Endothelial cell of umbilical vein (primary cell): ENCODE measurements around the gene ARHGAP15. TPM values are rescaled to one million over a fixed set of nuclear protein-coding genes. Genes with fewer than 3 reads are reported as not detected.

Source experiments
- BruUV-seq: library from RNA; stranded (reverse); fragments of 400-500 nt; replicated peaks from 2 replicates; lab custom pipeline; 2021; lab: Mats Ljungman, UMichigan
- CTCF ChIA-PET: fragments of 300-600, 350-600 bp; sonication (Branson Sonifier 250); formaldehyde crosslinking; loops from one replicate; lab custom pipeline; 2021; ENCODE audit warnings: antibody characterized with exemption, inconsistent platforms; lab: Charles Lee
- POLR2A ChIA-PET: fragments of 300-600, 350-600 bp; sonication (Branson Sonifier 250); formaldehyde crosslinking; loops from one replicate; lab custom pipeline; 2021; ENCODE audit warnings: antibody characterized with exemption, inconsistent platforms; lab: Charles Lee
- DNase-seq: peaks from one replicate; pipeline ENCODE4 v3.0.0-alpha.2; 2011; ENCODE audit warnings: low read depth, low spot score
- FAIRE-seq: peaks from 2 replicates; lab custom pipeline; 2011; peaks lifted over from hg19 to GRCh38; lab: Jason Lieb, UNC
- H2AFZ ChIP-seq: 2 replicates; pipeline ENCODE4 v1.6.0; 2012; ENCODE audit warnings: low read depth, low read length, control low read depth, inconsistent platforms
- H3K27ac ChIP-seq: 2 replicates; pipeline ENCODE4 v1.5.1; 2011; ENCODE audit warnings: low read depth, mild to moderate bottlenecking, control low read depth, low read length, moderate library complexity; ENCODE audit not compliant: insufficient read depth
- H3K27me3 ChIP-seq, 2 experiments: 2 replicates each; pipeline versions ENCODE4 v1.6.0 to v1.6.1; 2011; ENCODE audit warnings: low read length in 2 of 2, mixed read lengths in 1 of 2; ENCODE audit not compliant: control insufficient read depth in 2 of 2, insufficient read depth in 2 of 2
- H3K36me3 ChIP-seq, 2 experiments: 2 replicates in 1 of 2; 3 replicates in 1 of 2; pipeline ENCODE4 v1.5.1; 2011; ENCODE audit warnings: low read length in 2 of 2, mild to moderate bottlenecking in 1 of 2, moderate library complexity in 1 of 2; ENCODE audit not compliant: control insufficient read depth in 2 of 2, insufficient read depth in 2 of 2; ENCODE audit errors: extremely low read depth in 1 of 2
- H3K4me1 ChIP-seq: 3 replicates; pipeline ENCODE4 v1.5.1; 2011; ENCODE audit warnings: mild to moderate bottlenecking, low read length; ENCODE audit not compliant: control insufficient read depth, insufficient read depth; ENCODE audit errors: extremely low read depth
- H3K4me2 ChIP-seq: 2 replicates; pipeline ENCODE4 v1.6.1; 2011; ENCODE audit warnings: low read length, control low read depth, mixed read lengths; ENCODE audit not compliant: insufficient read depth
- H3K4me3 ChIP-seq, 3 experiments: fragments of 200-600 bp in 1 of 3; sonication (generic), shearing (Covaris generic) in 1 of 3; replicated peaks in 1 of 3; 2 replicates each; pipeline ENCODE4 v1.5.1; 2011 to 2016; ENCODE audit warnings: control low read depth in 3 of 3, low read length in 3 of 3, mild to moderate bottlenecking in 2 of 3, inconsistent platforms in 1 of 3, low read depth in 1 of 3, moderate library complexity in 1 of 3; ENCODE audit not compliant: insufficient read depth in 1 of 3
- H3K79me2 ChIP-seq: 2 replicates; pipeline ENCODE4 v1.6.0; 2012; ENCODE audit warnings: low read length, inconsistent platforms; ENCODE audit not compliant: control insufficient read depth, insufficient read depth
- H3K9ac ChIP-seq: replicated peaks from 2 replicates; pipeline ENCODE3; 2011; ENCODE audit warnings: low read length, control low read depth; ENCODE audit not compliant: insufficient read depth; ENCODE audit errors: extremely low read depth
- H3K9me1 ChIP-seq: replicated peaks from 3 replicates; pipeline ENCODE4 v1.6.0; 2011; ENCODE audit warnings: mild to moderate bottlenecking, low read length; ENCODE audit not compliant: control insufficient read depth, insufficient read depth; ENCODE audit errors: extremely low read depth
- H3K9me3 ChIP-seq: replicated peaks from 2 replicates; pipeline ENCODE4 v1.5.1; 2012; ENCODE audit warnings: low read length, inconsistent platforms; ENCODE audit not compliant: control insufficient read depth, insufficient read depth
- H4K20me1 ChIP-seq: replicated peaks from 2 replicates; pipeline ENCODE3; 2011; ENCODE audit warnings: mild to moderate bottlenecking, low read length; ENCODE audit not compliant: control insufficient read depth, insufficient read depth; ENCODE audit errors: extremely low read depth
- EZH2 ChIP-seq: IDR thresholded peaks from 2 replicates; pipeline ENCODE4 v1.6.1; 2012; ENCODE audit warnings: borderline replicate concordance, low read depth, mild to moderate bottlenecking, moderate library complexity, low read length, inconsistent platforms; ENCODE audit not compliant: severe bottlenecking
- FOS ChIP-seq: IDR thresholded peaks from 2 replicates; pipeline ENCODE4 v1.6.1; 2011; ENCODE audit warnings: mild to moderate bottlenecking, low read length, moderate library complexity, borderline replicate concordance; ENCODE audit not compliant: insufficient read depth
- GATA2 ChIP-seq: IDR thresholded peaks from 2 replicates; pipeline ENCODE4 v1.7.0; 2011; ENCODE audit warnings: low read depth, mild to moderate bottlenecking, moderate library complexity, mixed read lengths, low read length; ENCODE audit not compliant: insufficient read length, insufficient read depth
- JUN ChIP-seq: IDR thresholded peaks from 2 replicates; pipeline ENCODE4 v1.6.1; 2011; ENCODE audit warnings: borderline replicate concordance, low read depth; ENCODE audit not compliant: insufficient read length, insufficient read depth
- MYC ChIP-seq: IDR thresholded peaks from one replicate; pipeline ENCODE4 v1.6.1; 2011; ENCODE audit warnings: mild to moderate bottlenecking, low read depth, low read length
- POLR2A ChIP-seq: IDR thresholded peaks from 2 replicates; pipeline ENCODE4 v1.6.1; 2012; ENCODE audit warnings: low read depth, mild to moderate bottlenecking, control low read depth, low read length
- POLR2AphosphoS5 ChIP-seq: IDR thresholded peaks from 2 replicates; pipeline ENCODE4 v1.6.1; 2012; ENCODE audit warnings: low read depth, mild to moderate bottlenecking, control low read depth, low read length, moderate library complexity; ENCODE audit not compliant: insufficient read depth
- dilution Hi-C: fragments of 300-500 bp; cut with MboI; formaldehyde crosslinking; loops from one replicate; pipeline ENCODE4 v1.15.0; 2019; ENCODE audit warnings: low sequenced_read_pairs; ENCODE audit not compliant: extremely low pct_ligation_motif_present
- intact Hi-C: fragments of 100-400 bp; cut with micrococcal nuclease; formaldehyde crosslinking; loops from one replicate; pipeline ENCODE4 v1.10.0; 2022
- polyA plus RNA-seq, 4 experiments: library from polyadenylated mRNA; depleted of rRNA in 3 of 4; stranded (reverse) in 3 of 4; unstranded in 1 of 4; fragments of >200 nt; gene quantifications; 2 replicates each; pipeline versions ENCODE4 v1.2.1 to v1.2.3, GENCODE V29; 2011 to 2012; ENCODE audit warnings: missing spikeins in 1 of 4
- total RNA-seq: library from RNA; stranded (reverse); gene quantifications from 2 replicates; pipeline ENCODE4 v1.2.3, GENCODE V29; 2021
- TF ChIP-seq, protein P1 (sequence below): IDR thresholded peaks from 2 replicates; pipeline ENCODE4 v1.6.1; 2011; ENCODE audit not compliant: insufficient read depth, insufficient read length
- TF ChIP-seq, protein P2 (sequence below), 2 donors: IDR thresholded peaks; 1 replicate in 1 of 2; 2 replicates in 1 of 2; pipeline ENCODE4 v1.5.1; 2011; ENCODE audit warnings: low read length in 2 of 2, mild to moderate bottlenecking in 2 of 2, moderate library complexity in 2 of 2, control low read depth in 1 of 2, inconsistent platforms in 1 of 2, low read depth in 1 of 2; ENCODE audit not compliant: insufficient read depth in 1 of 2; ENCODE audit errors: extremely low read depth in 1 of 2

The ARHGAP15 gene
- total and polyA plus RNA-seq, 2 donors (not counting 3 experiments of a cell fraction or from before 2014, with no cell fraction given), result not detected

DNA sequence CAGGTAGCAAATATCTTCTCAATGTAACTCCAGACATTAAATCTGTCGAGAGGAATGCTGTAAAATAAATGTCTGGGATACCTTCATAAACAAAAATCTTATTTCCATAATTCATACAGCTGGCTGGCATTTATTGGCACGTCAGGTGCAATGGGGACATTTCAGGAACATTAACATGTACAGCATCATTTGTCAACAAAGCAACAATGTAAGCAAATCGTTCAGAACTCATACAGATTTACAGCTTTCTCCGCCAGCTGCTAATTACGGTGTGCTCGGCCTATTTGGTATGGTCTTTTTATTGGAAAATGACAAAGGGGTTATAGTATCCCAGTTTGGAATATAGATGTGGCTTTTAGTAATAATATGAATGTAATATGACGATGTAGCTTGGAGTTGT, 464.9 kb downstream of the ARHGAP15 start:
- no peaks in the 10 kb centered on the region for H3K9me1 ChIP-seq

DNA sequence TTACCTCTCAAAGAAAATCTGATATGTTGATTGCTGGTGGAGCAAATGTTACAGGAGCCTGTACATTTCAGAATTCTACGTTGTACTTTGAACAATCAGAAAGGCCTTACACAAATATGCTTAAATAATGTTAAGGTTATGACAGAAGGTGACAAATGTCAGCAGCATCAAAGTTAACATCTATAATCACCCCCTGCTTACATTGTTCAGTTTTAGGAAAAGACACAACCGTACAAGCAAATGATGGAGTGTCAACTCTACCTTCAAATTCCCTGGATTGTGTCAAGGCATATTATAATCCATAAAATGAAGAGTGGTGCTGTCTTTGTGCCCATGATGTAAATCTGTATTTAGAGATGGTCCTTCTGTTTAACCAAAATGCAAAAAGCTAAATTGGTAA, 465.5 kb downstream of the ARHGAP15 start:
- H3K9me1 ChIP-seq, result no peaks in the 10 kb centered on the region
- no TSS peak for BruUV-seq
- no peaks in the 10 kb centered on the region for H3K27me3 ChIP-seq
- dilution Hi-C loops, result no loop called here
- DNase-seq, result no peak
- H3K4me3 ChIP-seq, result no peak overlapping the region
- no peak for FAIRE-seq
- TF ChIP-seq POLR2A (no peak), POLR2AphosphoS5 (no peak), GATA2 (no peak), FOS (no peak), JUN (no peak), EZH2 (no peak), MYC (no peak)
- TF ChIP-seq, protein P1, sequence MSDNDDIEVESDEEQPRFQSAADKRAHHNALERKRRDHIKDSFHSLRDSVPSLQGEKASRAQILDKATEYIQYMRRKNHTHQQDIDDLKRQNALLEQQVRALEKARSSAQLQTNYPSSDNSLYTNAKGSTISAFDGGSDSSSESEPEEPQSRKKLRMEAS, result no peak
- TF ChIP-seq, protein P2, sequence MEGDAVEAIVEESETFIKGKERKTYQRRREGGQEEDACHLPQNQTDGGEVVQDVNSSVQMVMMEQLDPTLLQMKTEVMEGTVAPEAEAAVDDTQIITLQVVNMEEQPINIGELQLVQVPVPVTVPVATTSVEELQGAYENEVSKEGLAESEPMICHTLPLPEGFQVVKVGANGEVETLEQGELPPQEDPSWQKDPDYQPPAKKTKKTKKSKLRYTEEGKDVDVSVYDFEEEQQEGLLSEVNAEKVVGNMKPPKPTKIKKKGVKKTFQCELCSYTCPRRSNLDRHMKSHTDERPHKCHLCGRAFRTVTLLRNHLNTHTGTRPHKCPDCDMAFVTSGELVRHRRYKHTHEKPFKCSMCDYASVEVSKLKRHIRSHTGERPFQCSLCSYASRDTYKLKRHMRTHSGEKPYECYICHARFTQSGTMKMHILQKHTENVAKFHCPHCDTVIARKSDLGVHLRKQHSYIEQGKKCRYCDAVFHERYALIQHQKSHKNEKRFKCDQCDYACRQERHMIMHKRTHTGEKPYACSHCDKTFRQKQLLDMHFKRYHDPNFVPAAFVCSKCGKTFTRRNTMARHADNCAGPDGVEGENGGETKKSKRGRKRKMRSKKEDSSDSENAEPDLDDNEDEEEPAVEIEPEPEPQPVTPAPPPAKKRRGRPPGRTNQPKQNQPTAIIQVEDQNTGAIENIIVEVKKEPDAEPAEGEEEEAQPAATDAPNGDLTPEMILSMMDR (IDR thresholded peaks at IDR 0.05; ENCODE audit: extremely low read depth in 1 of 2, insufficient read depth in 1 of 2, low read depth in 1 of 2, low read length in 2 of 2), result no peak
- intact Hi-C loops, result no loop called here
- no peak overlapping the region for H3K4me2 ChIP-seq
- H3K79me2 ChIP-seq, result no peaks in the 10 kb centered on the region
- H2AFZ ChIP-seq, result no peak overlapping the region
- no peaks in the 10 kb centered on the region for H4K20me1 ChIP-seq
- no peaks in the 10 kb centered on the region for H3K9me3 ChIP-seq
- no peaks in the 10 kb centered on the region for H3K4me1 ChIP-seq
- no peaks in the 10 kb centered on the region for H3K36me3 ChIP-seq
- ChIA-PET POLR2A (no interaction called here), CTCF (no interaction called here)
- no peak overlapping the region for H3K9ac ChIP-seq
- no peak overlapping the region for H3K27ac ChIP-seq

More for the DNA sequence above, 464.9 kb downstream of the ARHGAP15 start:
- intact Hi-C loops, result no loop called here
- Histone ChIP-seq H3K27me3 (no peaks in the 10 kb centered on the region), H3K36me3 (no peaks in the 10 kb centered on the region), H3K4me1 (no peaks in the 10 kb centered on the region), H3K4me3 (no peak overlapping the region), H4K20me1 (no peaks in the 10 kb centered on the region), H3K79me2 (no peaks in the 10 kb centered on the region), H3K27ac (no peak overlapping the region), H3K4me2 (no peak overlapping the region), H3K9me3 (no peaks in the 10 kb centered on the region), H3K9ac (no peak overlapping the region), H2AFZ (no peak overlapping the region)
- DNase-seq (no peak), FAIRE-seq (no peak)
- CTCF ChIA-PET, result no interaction called here
- BruUV-seq, result no TSS peak
- dilution Hi-C loops, result no loop called here
- POLR2A ChIA-PET, result no interaction called here
- TF ChIP-seq GATA2, result no peak
